Measurements from ENCODE around the gene CDH13.

GRCh38 chr16:82955741-82956348 lies 329.1 kb downstream of the CDH13 start:
- TF ChIP-seq CTCF (IDR thresholded peaks at IDR 0.05): no peak
- no peak for TF ChIP-seq ZFX (IDR thresholded peaks at IDR 0.05; ENCODE audit: borderline replicate concordance)
